HEK293 (cell line): ENCODE measurements around the gene KRT73.

ENCODE experiments used
- CTCF ChIA-PET: fragments of 350-600 bp; formaldehyde crosslinking; extraction: SDS; loops from one replicate; lab custom pipeline; 2021; ENCODE audit warnings: antibody characterized with exemption; lab: Yijun Ruan, JAX
- POLR2A ChIA-PET: fragments of 300-600 bp; formaldehyde crosslinking; extraction: SDS; loops from one replicate; lab custom pipeline; 2020; ENCODE audit warnings: antibody characterized with exemption, inconsistent platforms; lab: Yijun Ruan, JAX
- H3K27ac ChIP-seq: fragments of 200-500 bp; sonication (Bioruptor generic); 2 replicates; pipeline ENCODE4 v1.5.1; 2014; ENCODE audit warnings: low read depth, low read length, control low read depth, inconsistent platforms; ENCODE audit errors: extremely low read depth
- H3K36me3 ChIP-seq, 2 experiments: fragments of 200-500 bp in 1 of 2; sonication (Bioruptor generic) in 1 of 2; 1 replicate in 1 of 2; 2 replicates in 1 of 2; pipeline ENCODE4 v1.5.1; 2014 to 2017; ENCODE audit warnings: inconsistent platforms in 2 of 2, low read length in 2 of 2; ENCODE audit not compliant: control insufficient read depth in 2 of 2, insufficient read depth in 1 of 2
- H3K4me1 ChIP-seq: fragments of 200-500 bp; sonication (Bioruptor generic); 2 replicates; pipeline ENCODE4 v1.5.1; 2014; ENCODE audit warnings: mild to moderate bottlenecking, low read length, inconsistent platforms; ENCODE audit not compliant: control insufficient read depth, insufficient read depth
- H3K4me3 ChIP-seq: 2 replicates; pipeline ENCODE4 v1.5.1; 2011; ENCODE audit warnings: low read depth, mild to moderate bottlenecking, control low read depth, low read length, moderate library complexity
- H3K9me3 ChIP-seq: fragments of 200-500 bp; sonication (Bioruptor generic); 2 replicates; pipeline ENCODE4 v1.5.1; 2014; ENCODE audit warnings: low read depth, low read length, inconsistent platforms; ENCODE audit not compliant: control insufficient read depth, insufficient read depth
- BCL11A ChIP-seq: fragments of 450-650 bp; formaldehyde crosslinking; IDR thresholded peaks from 2 replicates; pipeline ENCODE4 v1.5.1; 2016; ENCODE audit warnings: low read depth, missing biosample characterization, missing genetic modification characterization
- FEZF1 ChIP-seq: fragments of 450-650 bp; formaldehyde crosslinking; IDR thresholded peaks from 2 replicates; pipeline ENCODE4 v1.5.1; 2016; ENCODE audit warnings: missing biosample characterization, missing genetic modification characterization
- KLF16 ChIP-seq: fragments of 450-650 bp; formaldehyde crosslinking; IDR thresholded peaks from 2 replicates; pipeline ENCODE4 v1.5.1; 2017; ENCODE audit warnings: missing biosample characterization, missing genetic modification characterization
- MYNN ChIP-seq: fragments of 450-650 bp; formaldehyde crosslinking; IDR thresholded peaks from 2 replicates; pipeline ENCODE4 v1.5.1; 2016; ENCODE audit warnings: missing biosample characterization, missing genetic modification characterization, borderline replicate concordance
- SALL2 ChIP-seq: fragments of 450-650 bp; formaldehyde crosslinking; IDR thresholded peaks from 2 replicates; pipeline ENCODE4 v1.5.0; 2017; ENCODE audit warnings: missing biosample characterization, mild to moderate bottlenecking, missing genetic modification characterization, borderline replicate concordance
- SCRT1 ChIP-seq: fragments of 450-650 bp; formaldehyde crosslinking; IDR thresholded peaks from 2 replicates; pipeline ENCODE4 v1.5.1; 2016; ENCODE audit warnings: missing biosample characterization, missing genetic modification characterization, borderline replicate concordance
- WT1 ChIP-seq: fragments of 450-650 bp; formaldehyde crosslinking; IDR thresholded peaks from 2 replicates; pipeline ENCODE4 v1.5.1; 2016; ENCODE audit warnings: missing biosample characterization, missing genetic modification characterization
- ZBTB48 ChIP-seq: fragments of 450-650 bp; formaldehyde crosslinking; IDR thresholded peaks from 2 replicates; pipeline ENCODE4 v1.5.1; 2016; ENCODE audit warnings: missing biosample characterization, missing genetic modification characterization
- ZFHX2 ChIP-seq: fragments of 450-650 bp; formaldehyde crosslinking; conservative IDR thresholded peaks from 2 replicates; pipeline ENCODE4 v1.5.1; 2016; ENCODE audit warnings: missing biosample characterization, missing genetic modification characterization
- ZFP69B ChIP-seq: fragments of 450-650 bp; formaldehyde crosslinking; IDR thresholded peaks from 2 replicates; pipeline ENCODE4 v1.5.1; 2016; ENCODE audit warnings: missing biosample characterization, missing genetic modification characterization
- ZNF133 ChIP-seq: fragments of 450-650 bp; formaldehyde crosslinking; IDR thresholded peaks from 2 replicates; pipeline ENCODE4 v1.5.1; 2016; ENCODE audit warnings: missing biosample characterization, missing genetic modification characterization
- ZNF174 ChIP-seq: fragments of 450-650 bp; formaldehyde crosslinking; IDR thresholded peaks from 2 replicates; pipeline ENCODE4 v1.5.0; 2017; ENCODE audit warnings: missing biosample characterization, mild to moderate bottlenecking, missing genetic modification characterization
- ZNF211 ChIP-seq: fragments of 450-650 bp; formaldehyde crosslinking; IDR thresholded peaks from 2 replicates; pipeline ENCODE4 v1.5.1; 2016; ENCODE audit warnings: low read depth, missing biosample characterization, missing genetic modification characterization
- ZNF214 ChIP-seq: fragments of 450-650 bp; formaldehyde crosslinking; IDR thresholded peaks from 2 replicates; pipeline ENCODE4 v1.5.1; 2017; ENCODE audit warnings: missing biosample characterization, mild to moderate bottlenecking, missing genetic modification characterization, borderline replicate concordance
- ZNF324 ChIP-seq: fragments of 450-650 bp; formaldehyde crosslinking; IDR thresholded peaks from 2 replicates; pipeline ENCODE4 v1.5.1; 2016; ENCODE audit warnings: missing biosample characterization, missing genetic modification characterization
- ZNF404 ChIP-seq: fragments of 450-650 bp; formaldehyde crosslinking; IDR thresholded peaks from 2 replicates; pipeline ENCODE4 v1.5.1; 2017; ENCODE audit warnings: missing biosample characterization, missing genetic modification characterization
- ZNF426 ChIP-seq: fragments of 450-650 bp; formaldehyde crosslinking; IDR thresholded peaks from 2 replicates; pipeline ENCODE4 v1.5.1; 2017; ENCODE audit warnings: missing biosample characterization, missing genetic modification characterization, mild to moderate bottlenecking, inconsistent platforms, moderate library complexity
- ZNF654 ChIP-seq: fragments of 450-650 bp; formaldehyde crosslinking; IDR thresholded peaks from 2 replicates; pipeline ENCODE4 v1.5.1; 2016; ENCODE audit warnings: low read depth, missing biosample characterization, missing genetic modification characterization
- ZNF701 ChIP-seq: fragments of 450-650 bp; formaldehyde crosslinking; IDR thresholded peaks from 2 replicates; pipeline ENCODE4 v1.5.1; 2016; ENCODE audit warnings: missing biosample characterization, missing genetic modification characterization
- ZXDB ChIP-seq: fragments of 450-650 bp; formaldehyde crosslinking; IDR thresholded peaks from 2 replicates; pipeline ENCODE4 v1.5.1; 2016; ENCODE audit warnings: missing biosample characterization, missing genetic modification characterization
- TF ChIP-seq, protein P1 (sequence below): sonication (generic); formaldehyde crosslinking; IDR thresholded peaks from 2 replicates; pipeline ENCODE4 v1.8.1; 2022; ENCODE audit warnings: mild to moderate bottlenecking, moderate library complexity, missing genetic modification reagents
- TF ChIP-seq, protein P2 (sequence below): fragments of 450-650 bp; IDR thresholded peaks from 2 replicates; pipeline ENCODE4 v1.5.1; 2018; ENCODE audit warnings: missing biosample characterization, mild to moderate bottlenecking, missing genetic modification characterization

Gene KRT73

DNA sequence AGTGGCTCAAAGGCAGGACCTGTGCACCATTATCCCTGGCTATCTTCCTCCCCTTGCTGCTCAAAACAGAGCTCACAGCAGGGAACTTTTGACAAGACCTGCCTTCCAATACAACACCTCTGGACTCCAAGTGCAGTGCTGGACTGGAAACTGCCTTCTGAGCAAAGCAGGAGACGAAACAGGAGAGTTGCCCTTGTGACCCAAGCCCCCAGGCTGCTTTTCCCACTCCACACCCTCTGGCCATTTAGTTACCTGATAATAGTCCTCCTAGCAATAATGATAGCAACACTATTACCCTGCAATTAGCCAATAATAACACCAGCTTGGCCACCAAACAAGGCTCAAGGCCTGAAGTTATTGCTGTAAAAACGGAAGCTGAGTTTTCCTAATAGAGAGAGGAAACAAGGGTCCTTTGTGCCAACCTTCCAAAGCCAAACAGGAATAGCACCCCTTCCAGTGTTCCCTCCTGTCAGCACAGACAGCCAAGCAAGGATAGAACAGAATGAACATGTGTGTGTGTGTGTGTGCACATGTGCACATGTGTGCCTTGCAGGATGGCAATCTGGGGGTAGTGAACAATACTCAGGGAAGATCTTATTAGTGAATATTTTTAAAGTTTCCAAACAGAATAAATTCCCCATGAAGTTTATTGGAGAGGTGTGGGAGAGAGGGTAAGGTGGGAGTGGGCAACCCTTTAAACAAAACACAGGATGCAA is 9.2 kb upstream of the KRT73 start:
- Histone ChIP-seq H3K27ac (no peak overlapping the region), H3K4me1 (no peaks in the 10 kb centered on the region; the same call in 1 of the 2 replicates), H3K4me3 (no peak overlapping the region), H3K36me3 (no peaks in the 10 kb centered on the region), H3K9me3 (no peaks in the 10 kb centered on the region)
- ChIA-PET POLR2A (no interaction called here), CTCF (interaction anchor here (0.6 to 1.4 kb wide), 2 partner anchors 252 to 409 kb away, joined by 3 to 4 read pairs; no protein-coding TSS in a partner anchor)
- peak; percentile 88 for TF ChIP-seq ZNF701 (tag by site-specific recombination)
- no peak for TF ChIP-seq ZNF426 (tag by site-specific recombination)

DNA sequence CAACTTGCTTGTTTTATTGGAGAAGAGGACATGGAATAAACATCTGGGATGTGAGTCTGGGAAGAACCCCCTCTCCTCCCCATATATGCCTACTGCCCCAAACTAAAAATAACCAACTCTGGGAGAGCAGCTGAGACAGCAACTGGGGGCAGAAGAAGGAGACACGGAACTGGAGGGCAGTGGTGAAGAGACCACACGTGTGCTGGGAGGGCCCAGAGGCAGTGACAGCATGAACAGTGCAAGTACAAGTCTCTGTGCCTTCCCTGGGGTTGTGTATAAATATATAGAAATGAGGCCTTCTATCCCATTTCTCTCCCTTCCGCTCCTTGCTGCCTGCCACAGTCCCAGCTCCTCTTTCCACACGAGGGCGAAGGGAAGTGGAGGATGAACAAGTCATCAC is 4.0 kb upstream of the KRT73 start:
- TF ChIP-seq ZNF654 (tag by site-specific recombination) (no peak), MYNN (no peak), ZNF133 (no peak), FEZF1 (tag by site-specific recombination) (no peak), ZFP69B (tag by site-specific recombination) (no peak), SCRT1 (tag by site-specific recombination) (no peak), KLF16 (no peak), ZNF174 (tag by site-specific recombination) (no peak), ZFHX2 (tag by site-specific recombination) (no peak), ZBTB48 (tag by site-specific recombination) (no peak), ZNF324 (tag by site-specific recombination) (no peak), SALL2 (tag by site-specific recombination) (no peak), BCL11A (tag by site-specific recombination) (no peak), ZNF214 (tag by site-specific recombination) (no peak), ZXDB (no peak), ZNF404 (no peak), ZNF211 (tag by site-specific recombination) (no peak), WT1 (no peak)
- TF ChIP-seq, protein P1, sequence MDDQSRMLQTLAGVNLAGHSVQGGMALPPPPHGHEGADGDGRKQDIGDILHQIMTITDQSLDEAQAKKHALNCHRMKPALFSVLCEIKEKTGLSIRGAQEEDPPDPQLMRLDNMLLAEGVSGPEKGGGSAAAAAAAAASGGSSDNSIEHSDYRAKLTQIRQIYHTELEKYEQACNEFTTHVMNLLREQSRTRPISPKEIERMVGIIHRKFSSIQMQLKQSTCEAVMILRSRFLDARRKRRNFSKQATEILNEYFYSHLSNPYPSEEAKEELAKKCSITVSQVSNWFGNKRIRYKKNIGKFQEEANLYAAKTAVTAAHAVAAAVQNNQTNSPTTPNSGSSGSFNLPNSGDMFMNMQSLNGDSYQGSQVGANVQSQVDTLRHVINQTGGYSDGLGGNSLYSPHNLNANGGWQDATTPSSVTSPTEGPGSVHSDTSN (CRISPR knock-in tag) = no peak
- TF ChIP-seq, protein P2, sequence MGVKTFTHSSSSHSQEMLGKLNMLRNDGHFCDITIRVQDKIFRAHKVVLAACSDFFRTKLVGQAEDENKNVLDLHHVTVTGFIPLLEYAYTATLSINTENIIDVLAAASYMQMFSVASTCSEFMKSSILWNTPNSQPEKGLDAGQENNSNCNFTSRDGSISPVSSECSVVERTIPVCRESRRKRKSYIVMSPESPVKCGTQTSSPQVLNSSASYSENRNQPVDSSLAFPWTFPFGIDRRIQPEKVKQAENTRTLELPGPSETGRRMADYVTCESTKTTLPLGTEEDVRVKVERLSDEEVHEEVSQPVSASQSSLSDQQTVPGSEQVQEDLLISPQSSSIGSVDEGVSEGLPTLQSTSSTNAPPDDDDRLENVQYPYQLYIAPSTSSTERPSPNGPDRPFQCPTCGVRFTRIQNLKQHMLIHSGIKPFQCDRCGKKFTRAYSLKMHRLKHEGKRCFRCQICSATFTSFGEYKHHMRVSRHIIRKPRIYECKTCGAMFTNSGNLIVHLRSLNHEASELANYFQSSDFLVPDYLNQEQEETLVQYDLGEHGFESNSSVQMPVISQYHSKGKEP (tag by site-specific recombination) = no peak
- TF ChIP-seq, all 188 proteins: peak for 0
- CTCF ChIA-PET = interaction anchor here (0.7 kb wide), 1 partner anchor 86 kb away, joined by 3 read pairs; no protein-coding TSS in a partner anchor

More for the DNA sequence above, 4.0 kb upstream of the KRT73 start:
- Histone ChIP-seq H3K4me1 (no peaks in the 10 kb centered on the region; the same call in 1 of the 2 replicates), H3K9me3 (no peaks in the 10 kb centered on the region), H3K36me3 (no peaks in the 10 kb centered on the region), H3K4me3 (no peak overlapping the region), H3K27ac (no peak overlapping the region)
- POLR2A ChIA-PET = no interaction called here
